WTC11 (cell line): Measurements from ENCODE around the gene EMILIN3. TPM values are rescaled to one million over a fixed set of nuclear protein-coding genes. Genes with fewer than 3 reads are reported as not detected.

Experiments used
- ATAC-seq: fragments of 200-7000 bp; cut with Tn5 transposase; 2 replicates; pipeline ENCODE4 v1.10.0; 2021; ENCODE audit warnings: mild to moderate bottlenecking, moderate library complexity
- CTCF ChIA-PET: fragments of 300-600 bp; sonication (Branson Sonifier 250); formaldehyde crosslinking; loops from one replicate; lab custom pipeline; 2021; ENCODE audit warnings: antibody characterized with exemption; lab: Charles Lee
- POLR2A ChIA-PET: fragments of 350-600 bp; sonication (Branson Sonifier 250); formaldehyde crosslinking; loops from one replicate; lab custom pipeline; 2021; ENCODE audit warnings: antibody characterized with exemption; lab: Charles Lee
- DNase-seq: peaks from one replicate; pipeline ENCODE4 v3.0.0; 2021; ENCODE audit warnings: low spot score
- H3K27ac Mint-ChIP-seq: 2 replicates; pipeline ENCODE4 v1.8.0; 2021; ENCODE audit warnings: mixed read lengths
- H3K27me3 Mint-ChIP-seq: 2 replicates; pipeline ENCODE4 v1.8.0; 2021; ENCODE audit warnings: low read depth, mild to moderate bottlenecking, moderate library complexity, mixed read lengths
- H3K36me3 Mint-ChIP-seq: 2 replicates; pipeline ENCODE4 v1.8.0; 2021; ENCODE audit warnings: mixed read lengths
- H3K4me1 Mint-ChIP-seq: 2 replicates; pipeline ENCODE4 v1.8.0; 2022; ENCODE audit warnings: mixed read lengths
- H3K4me3 Mint-ChIP-seq: 2 replicates; pipeline ENCODE4 v1.8.0; 2021; ENCODE audit warnings: mild to moderate bottlenecking, moderate library complexity, mixed read lengths
- H3K9me3 Mint-ChIP-seq: 2 replicates; pipeline ENCODE4 v1.8.0; 2021; ENCODE audit warnings: mixed read lengths
- CREM ChIP-seq: sonication (generic); formaldehyde crosslinking; IDR thresholded peaks from 2 replicates; pipeline ENCODE4 v1.8.1; 2022; ENCODE audit warnings: mild to moderate bottlenecking, missing genetic modification reagents, moderate library complexity
- EMX1 ChIP-seq: fragments of 250-450 bp; sonication (Bioruptor Pico); IDR thresholded peaks from 2 replicates; pipeline ENCODE4 v1.8.0; 2021; ENCODE audit warnings: mild to moderate bottlenecking
- HMGA2 ChIP-seq: fragments of 250-450 bp; sonication (Bioruptor Pico); IDR thresholded peaks from 2 replicates; pipeline ENCODE4 v1.4.0; 2021; ENCODE audit warnings: mild to moderate bottlenecking, moderate library complexity
- IRF2 ChIP-seq: sonication (generic); formaldehyde crosslinking; IDR thresholded peaks from 2 replicates; pipeline ENCODE4 v1.8.0; 2022; ENCODE audit warnings: low read depth, missing genetic modification reagents, borderline replicate concordance
- NFATC4 ChIP-seq: fragments of 250-450 bp; sonication (Bioruptor Pico); IDR thresholded peaks from 2 replicates; pipeline ENCODE4 v1.9.0; 2021; ENCODE audit warnings: mild to moderate bottlenecking
- RELA ChIP-seq: sonication (generic); formaldehyde crosslinking; IDR thresholded peaks from 2 replicates; pipeline ENCODE4 v1.8.1; 2022; ENCODE audit warnings: missing genetic modification reagents, mild to moderate bottlenecking, borderline replicate concordance
- SMAD3 ChIP-seq: sonication (generic); formaldehyde crosslinking; IDR thresholded peaks from 2 replicates; pipeline ENCODE4 v1.8.0; 2022; ENCODE audit warnings: missing genetic modification reagents, mild to moderate bottlenecking, borderline replicate concordance
- SMAD4 ChIP-seq: sonication (generic); formaldehyde crosslinking; IDR thresholded peaks from 2 replicates; pipeline ENCODE4 v1.8.0; 2022; ENCODE audit warnings: mild to moderate bottlenecking, missing genetic modification reagents
- SP1 ChIP-seq: sonication (generic); formaldehyde crosslinking; conservative IDR thresholded peaks from 2 replicates; pipeline ENCODE4 v1.8.1; 2022; ENCODE audit warnings: missing genetic modification reagents
- TCF7 ChIP-seq: sonication (generic); formaldehyde crosslinking; IDR thresholded peaks from 2 replicates; pipeline ENCODE4 v1.8.0; 2022; ENCODE audit warnings: mild to moderate bottlenecking, low read depth, missing genetic modification reagents, moderate library complexity
- ZBTB21 ChIP-seq: sonication (generic); formaldehyde crosslinking; IDR thresholded peaks from 2 replicates; pipeline ENCODE4 v1.8.1; 2023; ENCODE audit warnings: mild to moderate bottlenecking, missing genetic modification reagents, borderline replicate concordance
- ZNF219 ChIP-seq: sonication (generic); formaldehyde crosslinking; IDR thresholded peaks from 2 replicates; pipeline ENCODE4 v1.8.0; 2023; ENCODE audit warnings: missing genetic modification reagents, mild to moderate bottlenecking, borderline replicate concordance
- ZNF396 ChIP-seq: fragments of 250-450 bp; sonication (Bioruptor Pico); IDR thresholded peaks from 2 replicates; pipeline ENCODE4 v1.8.0; 2021; ENCODE audit warnings: mild to moderate bottlenecking, moderate library complexity, borderline replicate concordance
- ZNF671 ChIP-seq: fragments of 250-450 bp; sonication (Bioruptor Pico); IDR thresholded peaks from 2 replicates; pipeline ENCODE4 v1.8.0; 2021; ENCODE audit warnings: mild to moderate bottlenecking
- total RNA-seq: library from RNA; stranded (reverse); gene quantifications from 3 replicates; pipeline ENCODE4 v1.2.3, GENCODE V29; 2021
- TF ChIP-seq, protein P1 (sequence below): fragments of 200-600 bp; IDR thresholded peaks from 2 replicates; pipeline ENCODE4 v1.8.0; 2022; ENCODE audit warnings: antibody characterized with exemption
- TF ChIP-seq, protein P2 (sequence below): sonication (generic); formaldehyde crosslinking; IDR thresholded peaks from 2 replicates; pipeline ENCODE4 v1.8.1; 2022; ENCODE audit warnings: missing genetic modification reagents, borderline replicate concordance
- TF ChIP-seq, protein P3 (sequence below): fragments of 250-450 bp; sonication (Bioruptor Pico); IDR thresholded peaks from 2 replicates; pipeline ENCODE4 v1.9.0; 2021; ENCODE audit warnings: moderate library complexity, mild to moderate bottlenecking, inconsistent platforms, borderline replicate concordance
- TF ChIP-seq, protein P4 (sequence below): sonication (generic); formaldehyde crosslinking; IDR thresholded peaks from 2 replicates; pipeline ENCODE4 v1.8.1; 2023; ENCODE audit warnings: mild to moderate bottlenecking, missing genetic modification reagents
- TF ChIP-seq, protein P5 (sequence below): sonication (generic); formaldehyde crosslinking; IDR thresholded peaks from 2 replicates; pipeline ENCODE4 v1.8.1; 2022; ENCODE audit warnings: mild to moderate bottlenecking, moderate library complexity, missing genetic modification reagents

The EMILIN3 gene
- total RNA-seq, 1 experiment from 2014 or later = 5.5 TPM

DNA sequence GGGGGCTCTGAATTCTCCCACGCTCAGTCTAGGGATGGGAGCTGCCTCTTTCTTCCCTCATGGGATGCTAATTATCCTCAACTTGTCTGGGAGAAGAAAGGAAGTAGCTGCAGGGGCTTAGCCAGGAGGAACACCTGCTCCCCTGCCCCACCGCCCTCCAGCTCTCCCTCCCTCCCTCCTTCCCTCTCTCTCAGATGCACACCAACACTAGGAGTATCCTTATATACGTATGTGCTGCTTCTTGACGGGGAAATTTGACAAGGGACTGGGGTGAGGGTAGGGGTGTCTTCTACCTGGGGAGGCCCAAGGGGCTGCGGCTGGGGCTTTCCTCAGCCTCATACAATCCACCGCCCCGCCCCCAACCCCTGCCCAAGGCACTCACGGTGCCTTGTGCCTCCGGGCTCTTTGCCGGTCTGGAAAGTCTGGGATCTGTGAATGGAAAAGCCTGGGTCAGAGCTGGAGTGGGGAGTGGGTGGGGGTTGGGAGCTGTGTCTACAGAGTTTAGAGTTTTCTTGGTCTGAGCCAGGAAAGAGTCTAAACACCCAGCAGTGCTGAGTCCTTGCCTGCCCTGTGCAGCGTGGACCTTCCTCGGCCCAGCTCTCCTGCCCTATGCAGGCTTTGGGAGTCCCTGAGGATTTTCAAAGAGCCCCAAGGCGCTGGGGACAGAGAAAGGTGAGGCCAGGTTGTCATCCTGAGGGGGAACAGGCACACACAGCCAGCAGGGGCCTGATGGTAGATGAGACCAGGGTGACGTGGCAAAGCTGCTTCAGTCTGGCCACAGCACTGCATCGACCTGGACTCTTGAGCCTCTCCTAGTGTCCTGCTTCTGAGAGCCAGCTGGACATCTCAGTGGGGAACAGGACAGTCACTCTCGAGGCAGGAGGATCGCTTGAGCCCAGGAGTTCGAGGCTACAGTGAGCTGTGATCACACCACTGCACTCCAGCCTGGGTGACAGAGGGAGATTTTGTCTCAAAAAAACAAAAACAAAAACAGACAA, 29.3 kb upstream of the EMILIN3 start:
- TF ChIP-seq NFATC4 (CRISPR knock-in tag) (no peak), HMGA2 (CRISPR knock-in tag) (no peak), SMAD4 (CRISPR knock-in tag) (no peak), CREM (CRISPR knock-in tag) (no peak; the same call in 1 of the 2 replicates), ZBTB21 (CRISPR knock-in tag) (no peak)
- TF ChIP-seq, protein P1, sequence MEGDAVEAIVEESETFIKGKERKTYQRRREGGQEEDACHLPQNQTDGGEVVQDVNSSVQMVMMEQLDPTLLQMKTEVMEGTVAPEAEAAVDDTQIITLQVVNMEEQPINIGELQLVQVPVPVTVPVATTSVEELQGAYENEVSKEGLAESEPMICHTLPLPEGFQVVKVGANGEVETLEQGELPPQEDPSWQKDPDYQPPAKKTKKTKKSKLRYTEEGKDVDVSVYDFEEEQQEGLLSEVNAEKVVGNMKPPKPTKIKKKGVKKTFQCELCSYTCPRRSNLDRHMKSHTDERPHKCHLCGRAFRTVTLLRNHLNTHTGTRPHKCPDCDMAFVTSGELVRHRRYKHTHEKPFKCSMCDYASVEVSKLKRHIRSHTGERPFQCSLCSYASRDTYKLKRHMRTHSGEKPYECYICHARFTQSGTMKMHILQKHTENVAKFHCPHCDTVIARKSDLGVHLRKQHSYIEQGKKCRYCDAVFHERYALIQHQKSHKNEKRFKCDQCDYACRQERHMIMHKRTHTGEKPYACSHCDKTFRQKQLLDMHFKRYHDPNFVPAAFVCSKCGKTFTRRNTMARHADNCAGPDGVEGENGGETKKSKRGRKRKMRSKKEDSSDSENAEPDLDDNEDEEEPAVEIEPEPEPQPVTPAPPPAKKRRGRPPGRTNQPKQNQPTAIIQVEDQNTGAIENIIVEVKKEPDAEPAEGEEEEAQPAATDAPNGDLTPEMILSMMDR = no peak
- Mint-ChIP-seq H3K4me1 (peaks cover 15% of the 10 kb centered on the region), H3K9me3 (no peaks in the 10 kb centered on the region), H3K27me3 (no peaks in the 10 kb centered on the region; the same call in 1 of the 2 replicates), H3K4me3 (no peak overlapping the region; the same call in 1 of the 2 replicates), H3K27ac (peak overlapping the region; percentile 71; the same call in 1 of the 2 replicates), H3K36me3 (no peaks in the 10 kb centered on the region)
- POLR2A ChIA-PET = no interaction called here
- ATAC-seq = peak; percentile 66
- CTCF ChIA-PET = interaction anchor here (0.7 to 2.4 kb wide), 7 partner anchors 8 to 260 kb away, joined by 4 to 13 read pairs (median 5); partner anchors contain the start of gene LPIN3
- DNase-seq = no peak

DNA sequence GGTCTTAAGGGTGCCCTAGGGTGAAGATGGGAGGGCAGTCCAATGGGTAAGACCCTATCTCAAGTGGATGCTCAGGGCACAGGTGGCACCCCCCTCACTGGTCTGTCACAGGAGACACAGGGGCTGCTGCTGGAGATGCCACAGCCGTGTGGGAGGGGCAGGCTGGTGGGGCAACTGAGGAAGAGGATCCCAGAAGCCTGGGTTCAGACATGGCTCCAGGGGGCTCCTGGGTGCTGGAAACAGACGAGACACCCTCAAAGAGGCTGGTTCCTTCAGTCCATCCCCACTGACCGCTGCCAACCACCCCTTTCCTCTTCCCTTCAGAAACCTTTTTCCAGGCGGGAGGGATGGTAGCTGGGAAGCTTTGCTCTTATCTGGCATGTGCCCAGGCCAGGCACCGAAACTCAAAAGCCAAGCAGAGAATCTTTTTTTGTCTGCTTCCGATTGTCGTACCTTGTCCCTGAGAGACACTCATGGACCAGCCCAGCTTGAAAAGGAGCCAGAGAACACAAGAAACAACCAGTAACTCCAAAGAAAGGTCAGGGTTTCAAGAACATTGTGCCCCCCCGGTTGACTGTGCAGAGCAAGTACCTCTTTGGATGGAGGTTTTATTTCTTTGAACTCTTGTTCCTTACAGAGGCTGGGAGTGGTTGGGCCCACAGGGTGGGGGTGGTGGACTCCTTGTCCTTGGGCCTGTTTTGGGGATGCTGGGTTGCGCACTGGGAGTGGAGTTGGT, 28.5 kb upstream of the EMILIN3 start:
- DNase-seq (no peak), ATAC-seq (no peak)
- H3K4me1 Mint-ChIP-seq = peaks cover 15% of the 10 kb centered on the region
- ChIA-PET POLR2A (no interaction called here), CTCF (interaction anchor here (0.7 to 2.0 kb wide), 6 partner anchors 8 to 260 kb away, joined by 4 to 13 read pairs (median 4); partner anchors contain the start of gene LPIN3)
- H3K27ac Mint-ChIP-seq = no peak overlapping the region
- H3K27me3 Mint-ChIP-seq = no peaks in the 10 kb centered on the region; the same call in 1 of the 2 replicates
- no peaks in the 10 kb centered on the region for H3K9me3 Mint-ChIP-seq
- no peak for TF ChIP-seq RELA (CRISPR knock-in tag)
- TF ChIP-seq, all 79 proteins: peak for 0
- H3K4me3 Mint-ChIP-seq = no peak overlapping the region
- no peaks in the 10 kb centered on the region for H3K36me3 Mint-ChIP-seq

DNA sequence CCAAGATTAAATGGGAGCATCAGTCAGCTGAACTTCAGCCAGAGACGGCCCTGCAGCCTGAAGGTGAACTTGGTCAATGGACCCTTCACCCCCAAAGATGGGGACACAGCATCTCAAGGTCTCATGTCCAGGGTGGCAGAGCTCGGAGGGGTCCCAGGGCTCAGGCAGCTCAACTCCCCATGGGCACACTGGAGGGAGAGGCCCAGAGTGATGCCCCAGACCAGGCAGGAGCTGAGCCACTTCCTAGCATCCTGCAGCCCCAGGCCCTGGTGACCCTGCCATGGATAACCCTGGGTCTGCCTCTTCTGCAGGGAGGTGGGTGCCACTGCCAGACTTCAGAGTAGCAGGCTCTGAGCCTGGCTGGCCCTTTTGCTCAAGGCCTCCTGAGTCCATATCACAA, 27.5 kb upstream of the EMILIN3 start:
- no peak for ATAC-seq
- no peaks in the 10 kb centered on the region; the same call in 1 of the 2 replicates for H3K27me3 Mint-ChIP-seq
- no peaks in the 10 kb centered on the region for H3K36me3 Mint-ChIP-seq
- TF ChIP-seq SMAD3 (CRISPR knock-in tag) (no peak), CREM (CRISPR knock-in tag) (no peak), IRF2 (CRISPR knock-in tag) (no peak), EMX1 (no peak), TCF7 (no peak), ZNF219 (CRISPR knock-in tag) (no peak), SP1 (CRISPR knock-in tag) (no peak), ZNF671 (CRISPR knock-in tag) (no peak), ZNF396 (CRISPR knock-in tag) (no peak)
- TF ChIP-seq, protein P2, sequence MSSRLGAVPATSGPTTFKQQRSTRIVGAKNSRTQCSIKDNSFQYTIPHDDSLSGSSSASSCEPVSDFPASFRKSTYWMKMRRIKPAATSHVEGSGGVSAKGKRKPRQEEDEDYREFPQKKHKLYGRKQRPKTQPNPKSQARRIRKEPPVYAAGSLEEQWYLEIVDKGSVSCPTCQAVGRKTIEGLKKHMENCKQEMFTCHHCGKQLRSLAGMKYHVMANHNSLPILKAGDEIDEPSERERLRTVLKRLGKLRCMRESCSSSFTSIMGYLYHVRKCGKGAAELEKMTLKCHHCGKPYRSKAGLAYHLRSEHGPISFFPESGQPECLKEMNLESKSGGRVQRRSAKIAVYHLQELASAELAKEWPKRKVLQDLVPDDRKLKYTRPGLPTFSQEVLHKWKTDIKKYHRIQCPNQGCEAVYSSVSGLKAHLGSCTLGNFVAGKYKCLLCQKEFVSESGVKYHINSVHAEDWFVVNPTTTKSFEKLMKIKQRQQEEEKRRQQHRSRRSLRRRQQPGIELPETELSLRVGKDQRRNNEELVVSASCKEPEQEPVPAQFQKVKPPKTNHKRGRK (CRISPR knock-in tag) = no peak
- TF ChIP-seq, protein P3, sequence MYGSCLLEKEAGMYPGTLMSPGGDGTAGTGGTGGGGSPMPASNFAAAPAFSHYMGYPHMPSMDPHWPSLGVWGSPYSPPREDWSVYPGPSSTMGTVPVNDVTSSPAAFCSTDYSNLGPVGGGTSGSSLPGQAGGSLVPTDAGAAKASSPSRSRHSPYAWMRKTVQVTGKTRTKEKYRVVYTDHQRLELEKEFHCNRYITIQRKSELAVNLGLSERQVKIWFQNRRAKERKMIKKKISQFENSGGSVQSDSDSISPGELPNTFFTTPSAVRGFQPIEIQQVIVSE (CRISPR knock-in tag) = no peak
- TF ChIP-seq, protein P4, sequence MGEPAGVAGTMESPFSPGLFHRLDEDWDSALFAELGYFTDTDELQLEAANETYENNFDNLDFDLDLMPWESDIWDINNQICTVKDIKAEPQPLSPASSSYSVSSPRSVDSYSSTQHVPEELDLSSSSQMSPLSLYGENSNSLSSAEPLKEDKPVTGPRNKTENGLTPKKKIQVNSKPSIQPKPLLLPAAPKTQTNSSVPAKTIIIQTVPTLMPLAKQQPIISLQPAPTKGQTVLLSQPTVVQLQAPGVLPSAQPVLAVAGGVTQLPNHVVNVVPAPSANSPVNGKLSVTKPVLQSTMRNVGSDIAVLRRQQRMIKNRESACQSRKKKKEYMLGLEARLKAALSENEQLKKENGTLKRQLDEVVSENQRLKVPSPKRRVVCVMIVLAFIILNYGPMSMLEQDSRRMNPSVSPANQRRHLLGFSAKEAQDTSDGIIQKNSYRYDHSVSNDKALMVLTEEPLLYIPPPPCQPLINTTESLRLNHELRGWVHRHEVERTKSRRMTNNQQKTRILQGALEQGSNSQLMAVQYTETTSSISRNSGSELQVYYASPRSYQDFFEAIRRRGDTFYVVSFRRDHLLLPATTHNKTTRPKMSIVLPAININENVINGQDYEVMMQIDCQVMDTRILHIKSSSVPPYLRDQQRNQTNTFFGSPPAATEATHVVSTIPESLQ (CRISPR knock-in tag) = no peak
- TF ChIP-seq, protein P1 = no peak
- TF ChIP-seq, protein P5, sequence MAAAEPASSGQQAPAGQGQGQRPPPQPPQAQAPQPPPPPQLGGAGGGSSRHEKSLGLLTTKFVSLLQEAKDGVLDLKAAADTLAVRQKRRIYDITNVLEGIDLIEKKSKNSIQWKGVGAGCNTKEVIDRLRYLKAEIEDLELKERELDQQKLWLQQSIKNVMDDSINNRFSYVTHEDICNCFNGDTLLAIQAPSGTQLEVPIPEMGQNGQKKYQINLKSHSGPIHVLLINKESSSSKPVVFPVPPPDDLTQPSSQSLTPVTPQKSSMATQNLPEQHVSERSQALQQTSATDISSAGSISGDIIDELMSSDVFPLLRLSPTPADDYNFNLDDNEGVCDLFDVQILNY (CRISPR knock-in tag) = no peak

More for the DNA sequence above, 27.5 kb upstream of the EMILIN3 start:
- Mint-ChIP-seq H3K9me3 (no peaks in the 10 kb centered on the region), H3K4me3 (no peak overlapping the region), H3K4me1 (peaks cover 15% of the 10 kb centered on the region), H3K27ac (no peak overlapping the region)
- CTCF ChIA-PET = no interaction called here
- DNase-seq = no peak
- POLR2A ChIA-PET = no interaction called here
